ENCODE data around the gene AGAP4. TPM values are rescaled to one million over a fixed set of nuclear protein-coding genes. Genes with fewer than 3 reads are reported as not detected.
"Not testable (repeated sequence)": the region's sequence is repeated elsewhere in the genome, so short reads cannot be mapped to it uniquely, and the experiment has no call there.

AGAP4 gene
- total RNA-seq (8.8 TPM), polyA plus RNA-seq (33.7 TPM)
- long read RNA-seq, donor 1, result 0 reads
- long read RNA-seq, donor 2, result 0 reads
- long read RNA-seq, donor 3, result 0 reads
- long read RNA-seq, donor 4, result 0 reads
- long read RNA-seq, donor 5, result 0 reads
- long read RNA-seq, donor 6, result 0 reads
- long read RNA-seq, donor 7, result 0 reads
- long read RNA-seq, donor 8, result 0 reads
- long read RNA-seq, donor 9, result 0 reads
- long read RNA-seq, donor 10, result 0 reads

DNA sequence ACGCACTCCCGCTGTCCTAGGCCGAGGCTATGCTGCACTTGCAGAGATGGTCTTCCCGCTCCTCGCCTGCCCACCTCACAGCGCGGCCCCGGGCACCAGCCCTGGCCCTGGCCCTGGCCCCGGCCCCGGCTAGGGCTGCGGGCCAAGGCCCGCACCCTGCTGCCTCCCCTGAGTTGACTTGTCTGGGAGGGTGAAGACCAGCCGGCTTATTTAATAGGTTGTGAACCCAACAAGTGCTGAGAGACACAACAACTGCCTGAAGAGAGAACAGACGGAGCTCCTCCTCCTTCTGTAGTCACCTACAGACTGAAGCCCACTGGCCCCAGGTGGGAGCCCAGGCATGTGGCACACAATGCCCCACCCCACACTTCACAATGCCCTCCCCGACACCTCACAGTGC lies at the start of gene AGAP4:
Gene AGAP4 (minus strand): TSS at position 101 of the 400 bp plus-strand sequence. CDS start 153 bp downstream, outside the sequence.
- 97% methylated on average over 10 of the region's 15 CpGs for WGBS

DNA sequence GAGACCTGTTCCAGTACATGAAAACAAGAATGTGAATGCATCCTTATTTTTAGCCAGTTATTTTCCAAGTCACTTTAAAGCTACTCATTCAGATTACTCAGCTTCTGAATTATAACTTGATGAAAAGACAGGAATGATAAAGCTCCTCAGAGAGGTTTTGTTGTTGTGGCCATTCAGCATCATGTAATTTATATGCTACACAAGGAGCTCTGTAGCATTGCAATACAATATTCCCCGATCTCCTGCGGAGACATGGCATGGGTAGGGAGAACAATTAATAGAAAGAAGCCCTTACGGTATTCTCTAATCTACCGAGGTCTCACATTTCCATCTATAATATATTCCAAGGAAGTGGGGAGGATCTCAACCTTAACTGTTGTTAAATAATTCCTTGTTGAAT lies 43.4 kb upstream of the AGAP4 start:
- 94% methylated on average over 4 of the region's 4 CpGs for WGBS
- not testable (repeated sequence) for DNase-seq (ENCODE audit: low read depth in 6 of 9, low spot score in 9 of 9); H3K27ac ChIP-seq (ENCODE audit: low read depth in 1 of 2, low read length in 1 of 2); H3K36me3 ChIP-seq (ENCODE audit: control insufficient read depth in 2 of 2, insufficient read depth in 2 of 2, low read length in 1 of 2); H3K4me3 ChIP-seq (ENCODE audit: low read length in 2 of 2); H3K27me3 ChIP-seq (ENCODE audit: control insufficient read depth in 2 of 2, insufficient read depth in 1 of 2, low read length in 1 of 2); H3K4me1 ChIP-seq (ENCODE audit: control insufficient read depth in 2 of 2, insufficient read depth in 2 of 2, low read length in 2 of 2); H3K9me3 ChIP-seq (ENCODE audit: control insufficient read depth in 2 of 2, insufficient read depth in 1 of 2, low read length in 1 of 2)

More for the DNA sequence above, at the start of gene AGAP4:
- not testable (repeated sequence) for H3K4me3 ChIP-seq (ENCODE audit: low read length in 2 of 2); H3K27me3 ChIP-seq (ENCODE audit: control insufficient read depth in 2 of 2, insufficient read depth in 1 of 2, low read length in 1 of 2); H3K4me1 ChIP-seq (ENCODE audit: control insufficient read depth in 2 of 2, insufficient read depth in 2 of 2, low read length in 2 of 2); H3K9me3 ChIP-seq (ENCODE audit: control insufficient read depth in 2 of 2, insufficient read depth in 1 of 2, low read length in 1 of 2); H3K27ac ChIP-seq (ENCODE audit: low read depth in 1 of 2, low read length in 1 of 2); H3K36me3 ChIP-seq (ENCODE audit: control insufficient read depth in 2 of 2, insufficient read depth in 2 of 2, low read length in 1 of 2); DNase-seq (ENCODE audit: low read depth in 6 of 9, low spot score in 9 of 9)

DNA sequence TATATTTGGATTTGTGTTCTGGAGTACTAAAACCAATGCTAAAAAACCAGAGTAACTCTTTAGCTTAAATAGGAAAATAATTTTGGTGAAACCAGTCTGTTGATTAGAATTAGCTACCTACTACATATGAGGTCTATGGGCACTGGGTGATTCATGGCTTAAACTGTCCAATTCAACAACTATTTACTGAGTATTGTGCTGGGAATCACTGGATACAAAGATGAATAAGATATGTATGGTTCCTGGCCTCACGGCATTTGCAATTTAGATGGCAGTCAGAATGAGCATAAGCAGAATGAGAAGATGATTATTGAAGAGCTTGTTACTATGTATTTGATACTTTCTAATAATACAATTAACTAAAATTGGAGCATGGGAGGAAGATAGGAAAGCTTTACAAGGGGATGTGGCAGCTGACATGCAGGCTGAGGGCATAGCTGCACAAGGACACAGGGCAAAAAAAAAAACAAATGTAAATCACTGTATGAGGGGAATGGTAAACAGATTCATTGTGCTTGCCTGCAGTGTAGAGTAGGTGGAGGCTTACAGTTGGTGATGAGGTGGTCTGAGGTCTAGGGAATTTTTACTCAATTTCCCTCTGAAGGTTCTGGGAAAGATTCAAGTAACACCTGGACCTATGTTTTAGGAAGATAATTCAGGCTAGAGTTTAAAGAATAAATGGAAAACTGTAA lies 42.4 kb upstream of the AGAP4 start:
- not testable (repeated sequence) for H3K4me1 ChIP-seq (ENCODE audit: control insufficient read depth in 2 of 2, insufficient read depth in 2 of 2, low read length in 2 of 2); H3K27me3 ChIP-seq (ENCODE audit: control insufficient read depth in 2 of 2, insufficient read depth in 1 of 2, low read length in 1 of 2); H3K27ac ChIP-seq (ENCODE audit: low read depth in 1 of 2, low read length in 1 of 2); H3K9me3 ChIP-seq (ENCODE audit: control insufficient read depth in 2 of 2, insufficient read depth in 1 of 2, low read length in 1 of 2); H3K4me3 ChIP-seq (ENCODE audit: low read length in 2 of 2); H3K36me3 ChIP-seq (ENCODE audit: control insufficient read depth in 2 of 2, insufficient read depth in 2 of 2, low read length in 1 of 2); DNase-seq (ENCODE audit: low read depth in 6 of 9, low spot score in 9 of 9)
- 97% methylated on average over 1 of the region's 1 CpG for WGBS

DNA sequence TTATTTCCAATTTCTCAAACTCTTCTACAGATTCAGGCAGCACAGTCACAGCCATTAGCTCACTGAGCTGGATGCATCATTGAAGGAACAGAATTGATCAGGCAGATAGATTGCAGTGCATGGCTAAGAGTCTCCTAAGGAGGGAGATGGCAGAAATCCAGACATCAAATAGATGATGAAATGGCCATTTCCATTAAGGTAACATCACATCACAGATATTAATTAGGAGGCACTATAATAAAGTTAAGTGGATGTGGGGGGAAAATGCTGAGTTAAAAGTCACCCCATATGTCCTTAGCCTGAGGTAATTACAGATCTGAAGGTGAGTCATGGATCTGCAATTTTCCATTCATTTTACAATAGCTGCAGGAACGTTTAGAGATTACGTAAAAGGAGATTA lies 35.6 kb upstream of the AGAP4 start:
- not testable (repeated sequence) for H3K36me3 ChIP-seq (ENCODE audit: control insufficient read depth in 2 of 2, insufficient read depth in 2 of 2, low read length in 1 of 2); H3K27ac ChIP-seq (ENCODE audit: low read depth in 1 of 2, low read length in 1 of 2); DNase-seq (ENCODE audit: low read depth in 6 of 9, low spot score in 9 of 9); H3K4me1 ChIP-seq (ENCODE audit: control insufficient read depth in 2 of 2, insufficient read depth in 2 of 2, low read length in 2 of 2); H3K27me3 ChIP-seq (ENCODE audit: control insufficient read depth in 2 of 2, insufficient read depth in 1 of 2, low read length in 1 of 2); H3K4me3 ChIP-seq (ENCODE audit: low read length in 2 of 2); H3K9me3 ChIP-seq (ENCODE audit: control insufficient read depth in 2 of 2, insufficient read depth in 1 of 2, low read length in 1 of 2)
- WGBS, result no CpG with 5 or more reads among the region's 2 CpGs

DNA sequence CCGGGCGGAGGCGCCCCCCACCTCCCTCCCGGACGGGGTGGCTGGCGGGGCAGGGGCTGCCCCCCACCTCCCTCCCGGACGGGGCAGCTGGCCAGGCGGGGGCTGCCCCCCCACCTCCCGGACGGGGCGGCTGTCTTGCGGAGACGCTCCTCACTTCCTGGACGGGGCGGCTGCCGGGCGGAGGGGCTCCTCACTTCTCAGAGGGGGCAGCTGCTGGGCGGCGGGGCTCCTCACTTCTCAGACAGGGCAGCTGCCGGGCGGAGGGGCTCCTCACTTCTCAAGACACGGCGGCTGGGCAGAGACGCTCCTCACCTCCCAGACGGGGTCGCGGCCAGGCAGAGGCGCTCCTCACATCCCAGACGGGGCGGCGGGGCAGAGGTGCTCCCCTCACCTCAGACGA lies 18.1 kb upstream of the AGAP4 start:
- not testable (repeated sequence) for DNase-seq (ENCODE audit: low read depth in 6 of 9, low spot score in 9 of 9)

DNA sequence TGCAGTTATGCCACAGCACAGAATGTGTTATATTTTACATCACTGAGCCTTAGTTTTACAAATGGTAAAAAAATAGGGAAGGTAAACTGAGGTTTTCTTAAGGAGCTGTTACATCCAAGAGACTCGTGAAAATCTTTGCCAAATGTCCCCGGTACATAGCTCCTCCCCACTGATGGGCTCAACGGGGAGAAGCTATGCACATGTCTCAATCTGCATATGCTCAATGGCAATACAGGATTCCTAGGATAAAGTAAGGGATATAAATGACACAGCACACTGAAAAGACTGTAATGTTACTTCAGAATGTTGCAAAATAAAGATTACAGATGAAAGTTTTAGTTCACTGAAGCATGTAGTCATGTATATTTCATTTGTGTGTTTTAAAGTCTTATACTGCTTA lies 17.0 kb upstream of the AGAP4 start:
- not testable (repeated sequence) for H3K4me3 ChIP-seq (ENCODE audit: low read length in 2 of 2); H3K27me3 ChIP-seq (ENCODE audit: control insufficient read depth in 2 of 2, insufficient read depth in 1 of 2, low read length in 1 of 2); DNase-seq (ENCODE audit: low read depth in 6 of 9, low spot score in 9 of 9); H3K9me3 ChIP-seq (ENCODE audit: control insufficient read depth in 2 of 2, insufficient read depth in 1 of 2, low read length in 1 of 2); H3K4me1 ChIP-seq (ENCODE audit: control insufficient read depth in 2 of 2, insufficient read depth in 2 of 2, low read length in 2 of 2); H3K27ac ChIP-seq (ENCODE audit: low read depth in 1 of 2, low read length in 1 of 2); H3K36me3 ChIP-seq (ENCODE audit: control insufficient read depth in 2 of 2, insufficient read depth in 2 of 2, low read length in 1 of 2)
- WGBS, result 96% methylated on average over 3 of the region's 3 CpGs

More for the DNA sequence above, 18.1 kb upstream of the AGAP4 start:
- not testable (repeated sequence) for H3K27me3 ChIP-seq (ENCODE audit: control insufficient read depth in 2 of 2, insufficient read depth in 1 of 2, low read length in 1 of 2); H3K9me3 ChIP-seq (ENCODE audit: control insufficient read depth in 2 of 2, insufficient read depth in 1 of 2, low read length in 1 of 2); H3K4me1 ChIP-seq (ENCODE audit: control insufficient read depth in 2 of 2, insufficient read depth in 2 of 2, low read length in 2 of 2); H3K36me3 ChIP-seq (ENCODE audit: control insufficient read depth in 2 of 2, insufficient read depth in 2 of 2, low read length in 1 of 2); H3K27ac ChIP-seq (ENCODE audit: low read depth in 1 of 2, low read length in 1 of 2); H3K4me3 ChIP-seq (ENCODE audit: low read length in 2 of 2)
- 98% methylated on average over 33 of the region's 33 CpGs for WGBS

DNA sequence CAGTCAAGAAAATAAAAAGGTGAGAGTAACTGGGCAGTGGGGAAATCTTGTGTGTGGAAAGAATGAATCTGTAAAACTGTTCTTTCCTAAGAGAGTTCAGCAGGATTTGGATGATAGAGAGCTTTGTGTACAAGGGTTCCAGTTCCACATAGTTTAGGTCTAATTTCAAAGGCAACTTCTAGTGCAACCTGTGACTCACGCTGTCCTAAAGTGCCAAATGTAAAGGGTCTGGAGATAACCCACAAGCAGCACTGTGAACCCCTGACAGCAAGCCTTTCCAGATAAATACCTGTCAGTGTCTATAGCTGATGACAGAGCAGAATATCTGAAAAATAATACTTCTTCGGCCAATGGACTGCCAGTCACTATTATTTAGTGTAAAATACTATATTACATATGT lies 16.3 kb upstream of the AGAP4 start:
- H3K4me3 ChIP-seq (ENCODE audit: low read length in 2 of 2); DNase-seq (ENCODE audit: low read depth in 6 of 9, low spot score in 9 of 9); H3K27me3 ChIP-seq (ENCODE audit: control insufficient read depth in 2 of 2, insufficient read depth in 1 of 2, low read length in 1 of 2); H3K27ac ChIP-seq (ENCODE audit: low read depth in 1 of 2, low read length in 1 of 2); H3K9me3 ChIP-seq (ENCODE audit: control insufficient read depth in 2 of 2, insufficient read depth in 1 of 2, low read length in 1 of 2); H3K4me1 ChIP-seq (ENCODE audit: control insufficient read depth in 2 of 2, insufficient read depth in 2 of 2, low read length in 2 of 2); H3K36me3 ChIP-seq (ENCODE audit: control insufficient read depth in 2 of 2, insufficient read depth in 2 of 2, low read length in 1 of 2): not testable (repeated sequence)
- WGBS, result 97% methylated on average over 2 of the region's 2 CpGs

DNA sequence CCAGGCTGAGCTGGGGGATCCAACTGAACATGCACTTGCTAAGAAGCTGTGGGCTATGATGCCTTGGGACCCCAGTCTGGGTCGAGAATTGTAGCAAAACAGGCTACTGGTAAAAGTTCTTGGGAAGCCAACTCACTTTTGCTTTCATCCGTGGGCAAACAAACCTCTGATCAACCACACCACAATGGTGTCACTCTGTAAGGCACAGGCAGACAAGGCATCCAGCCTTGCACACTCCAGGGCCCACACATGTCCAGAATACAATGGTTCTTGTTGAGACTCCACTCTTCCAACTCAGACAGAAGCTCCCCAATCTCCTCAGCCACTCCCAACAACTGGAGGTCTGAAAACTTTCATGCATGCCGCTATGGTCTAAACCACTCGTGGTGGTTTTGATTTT lies 10.6 kb upstream of the AGAP4 start:
- not testable (repeated sequence) for DNase-seq (ENCODE audit: low read depth in 6 of 9, low spot score in 9 of 9); H3K4me1 ChIP-seq (ENCODE audit: control insufficient read depth in 2 of 2, insufficient read depth in 2 of 2, low read length in 2 of 2); H3K27ac ChIP-seq (ENCODE audit: low read depth in 1 of 2, low read length in 1 of 2); H3K4me3 ChIP-seq (ENCODE audit: low read length in 2 of 2); H3K36me3 ChIP-seq (ENCODE audit: control insufficient read depth in 2 of 2, insufficient read depth in 2 of 2, low read length in 1 of 2); H3K27me3 ChIP-seq (ENCODE audit: control insufficient read depth in 2 of 2, insufficient read depth in 1 of 2, low read length in 1 of 2); H3K9me3 ChIP-seq (ENCODE audit: control insufficient read depth in 2 of 2, insufficient read depth in 1 of 2, low read length in 1 of 2)
- 98% methylated on average over 4 of the region's 4 CpGs for WGBS

DNA sequence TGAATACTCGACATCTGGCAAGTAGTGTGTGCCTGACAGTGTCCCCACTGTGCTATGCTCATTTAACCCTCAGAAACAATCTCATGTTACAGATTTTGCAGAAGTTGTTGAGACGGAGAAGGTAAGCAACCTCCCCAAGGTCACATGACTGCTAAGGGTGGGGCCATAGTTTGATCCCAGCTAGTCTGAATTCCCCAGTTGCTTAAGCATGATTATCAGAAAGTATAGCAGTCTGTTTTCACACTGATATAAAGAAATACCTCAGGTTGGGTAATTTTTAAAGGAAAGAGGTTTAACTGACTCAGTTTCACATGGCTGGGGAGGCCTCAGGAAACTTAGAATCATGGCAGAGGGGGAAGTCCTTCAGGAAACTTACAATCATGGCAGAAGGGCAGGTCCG lies 1.2 kb upstream of the AGAP4 start:
- H3K36me3 ChIP-seq (ENCODE audit: control insufficient read depth in 2 of 2, insufficient read depth in 2 of 2, low read length in 1 of 2); H3K4me3 ChIP-seq (ENCODE audit: low read length in 2 of 2); DNase-seq (ENCODE audit: low read depth in 6 of 9, low spot score in 9 of 9); H3K27ac ChIP-seq (ENCODE audit: low read depth in 1 of 2, low read length in 1 of 2); H3K9me3 ChIP-seq (ENCODE audit: control insufficient read depth in 2 of 2, insufficient read depth in 1 of 2, low read length in 1 of 2); H3K27me3 ChIP-seq (ENCODE audit: control insufficient read depth in 2 of 2, insufficient read depth in 1 of 2, low read length in 1 of 2); H3K4me1 ChIP-seq (ENCODE audit: control insufficient read depth in 2 of 2, insufficient read depth in 2 of 2, low read length in 2 of 2): not testable (repeated sequence)
- WGBS, result 90% methylated on average over 2 of the region's 3 CpGs
